H1 (cell line): ENCODE measurements around the gene PRRG4. TPM values are rescaled to one million over a fixed set of nuclear protein-coding genes. Genes with fewer than 3 reads are reported as not detected.

Source experiments
- BCL11A ChIP-seq, 2 experiments: IDR thresholded peaks; one replicate each; pipeline ENCODE4 v1.6.1; 2011; ENCODE audit warnings: low read depth in 2 of 2, low read length in 2 of 2, mild to moderate bottlenecking in 2 of 2
- CHD1 ChIP-seq: IDR thresholded peaks from 2 replicates; pipeline ENCODE4 v1.6.1; 2012; ENCODE audit warnings: low read depth, low read length, improper control_type of control experiment
- CREB1 ChIP-seq: IDR thresholded peaks from 2 replicates; pipeline ENCODE4 v1.6.1; 2012; ENCODE audit warnings: inconsistent platforms
- CTBP2 ChIP-seq: IDR thresholded peaks from 2 replicates; pipeline ENCODE4 v1.7.0; 2011; ENCODE audit warnings: borderline replicate concordance, mild to moderate bottlenecking, moderate library complexity, mixed read lengths, low read length; ENCODE audit not compliant: insufficient read depth, insufficient read length
- EGR1 ChIP-seq: IDR thresholded peaks from 2 replicates; pipeline ENCODE4 v1.6.1; 2011; ENCODE audit warnings: low read depth, low read length, borderline replicate concordance
- GTF2F1 ChIP-seq: IDR thresholded peaks from 2 replicates; pipeline ENCODE4 v1.6.1; 2012; ENCODE audit warnings: low read depth, low read length, improper control_type of control experiment, borderline replicate concordance
- NRF1 ChIP-seq: IDR thresholded peaks from 2 replicates; pipeline ENCODE4 v1.6.1; 2011; ENCODE audit warnings: mild to moderate bottlenecking, low read depth, low read length, improper control_type of control experiment
- RFX5 ChIP-seq: IDR thresholded peaks from 2 replicates; pipeline ENCODE4 v1.6.1; 2011; ENCODE audit warnings: low read depth, low read length, improper control_type of control experiment, borderline replicate concordance
- SP2 ChIP-seq: IDR thresholded peaks from 2 replicates; pipeline ENCODE4 v1.6.1; 2012; ENCODE audit warnings: mild to moderate bottlenecking, low read length, inconsistent platforms
- TCF12 ChIP-seq: IDR thresholded peaks from 2 replicates; pipeline ENCODE4 v1.6.1; 2011; ENCODE audit warnings: low read depth, mild to moderate bottlenecking, low read length
- polyA plus RNA-seq, 7 experiments: library from polyadenylated mRNA; depleted of rRNA in 3 of 7; stranded (reverse) in 5 of 7; unstranded in 2 of 7; fragments of >200 nt in 5 of 7; fragments of 200-250 nt in 2 of 7; gene quantifications; 1 replicate in 5 of 7; 2 replicates in 1 of 7; 4 replicates in 1 of 7; pipeline versions ENCODE4 v1.2.1 to v1.2.3, GENCODE V29; 2011 to 2013; ENCODE audit warnings: missing spikeins in 2 of 7, mixed read lengths in 2 of 7
- total RNA-seq: library from RNA; stranded (reverse); fragmentation: NEBNext Ultra II Directional; extraction: Animal tissue kit (Norgen Biotek cat#: 25700); gene quantifications from 2 replicates; pipeline ENCODE4 v1.2.1, GENCODE V29; 2021
- TF ChIP-seq, protein P1 (sequence below): fragments of 300-600 bp; sonication (generic); IDR thresholded peaks from 2 replicates; pipeline ENCODE4 v1.7.1; 2012; ENCODE audit warnings: low read length, moderate library complexity, mild to moderate bottlenecking, inconsistent platforms; ENCODE audit not compliant: insufficient replicate concordance
- TF ChIP-seq, protein P2 (sequence below): IDR thresholded peaks from 2 replicates; pipeline ENCODE4 v1.6.1; 2012; ENCODE audit warnings: inconsistent platforms

Gene PRRG4
- total and polyA plus RNA-seq, 2 of the 8 experiments (the other 6 are each of a cell fraction or from before 2014, with no cell fraction given) = 0.65 to 1.7 TPM

- TF ChIP-seq, protein P1, sequence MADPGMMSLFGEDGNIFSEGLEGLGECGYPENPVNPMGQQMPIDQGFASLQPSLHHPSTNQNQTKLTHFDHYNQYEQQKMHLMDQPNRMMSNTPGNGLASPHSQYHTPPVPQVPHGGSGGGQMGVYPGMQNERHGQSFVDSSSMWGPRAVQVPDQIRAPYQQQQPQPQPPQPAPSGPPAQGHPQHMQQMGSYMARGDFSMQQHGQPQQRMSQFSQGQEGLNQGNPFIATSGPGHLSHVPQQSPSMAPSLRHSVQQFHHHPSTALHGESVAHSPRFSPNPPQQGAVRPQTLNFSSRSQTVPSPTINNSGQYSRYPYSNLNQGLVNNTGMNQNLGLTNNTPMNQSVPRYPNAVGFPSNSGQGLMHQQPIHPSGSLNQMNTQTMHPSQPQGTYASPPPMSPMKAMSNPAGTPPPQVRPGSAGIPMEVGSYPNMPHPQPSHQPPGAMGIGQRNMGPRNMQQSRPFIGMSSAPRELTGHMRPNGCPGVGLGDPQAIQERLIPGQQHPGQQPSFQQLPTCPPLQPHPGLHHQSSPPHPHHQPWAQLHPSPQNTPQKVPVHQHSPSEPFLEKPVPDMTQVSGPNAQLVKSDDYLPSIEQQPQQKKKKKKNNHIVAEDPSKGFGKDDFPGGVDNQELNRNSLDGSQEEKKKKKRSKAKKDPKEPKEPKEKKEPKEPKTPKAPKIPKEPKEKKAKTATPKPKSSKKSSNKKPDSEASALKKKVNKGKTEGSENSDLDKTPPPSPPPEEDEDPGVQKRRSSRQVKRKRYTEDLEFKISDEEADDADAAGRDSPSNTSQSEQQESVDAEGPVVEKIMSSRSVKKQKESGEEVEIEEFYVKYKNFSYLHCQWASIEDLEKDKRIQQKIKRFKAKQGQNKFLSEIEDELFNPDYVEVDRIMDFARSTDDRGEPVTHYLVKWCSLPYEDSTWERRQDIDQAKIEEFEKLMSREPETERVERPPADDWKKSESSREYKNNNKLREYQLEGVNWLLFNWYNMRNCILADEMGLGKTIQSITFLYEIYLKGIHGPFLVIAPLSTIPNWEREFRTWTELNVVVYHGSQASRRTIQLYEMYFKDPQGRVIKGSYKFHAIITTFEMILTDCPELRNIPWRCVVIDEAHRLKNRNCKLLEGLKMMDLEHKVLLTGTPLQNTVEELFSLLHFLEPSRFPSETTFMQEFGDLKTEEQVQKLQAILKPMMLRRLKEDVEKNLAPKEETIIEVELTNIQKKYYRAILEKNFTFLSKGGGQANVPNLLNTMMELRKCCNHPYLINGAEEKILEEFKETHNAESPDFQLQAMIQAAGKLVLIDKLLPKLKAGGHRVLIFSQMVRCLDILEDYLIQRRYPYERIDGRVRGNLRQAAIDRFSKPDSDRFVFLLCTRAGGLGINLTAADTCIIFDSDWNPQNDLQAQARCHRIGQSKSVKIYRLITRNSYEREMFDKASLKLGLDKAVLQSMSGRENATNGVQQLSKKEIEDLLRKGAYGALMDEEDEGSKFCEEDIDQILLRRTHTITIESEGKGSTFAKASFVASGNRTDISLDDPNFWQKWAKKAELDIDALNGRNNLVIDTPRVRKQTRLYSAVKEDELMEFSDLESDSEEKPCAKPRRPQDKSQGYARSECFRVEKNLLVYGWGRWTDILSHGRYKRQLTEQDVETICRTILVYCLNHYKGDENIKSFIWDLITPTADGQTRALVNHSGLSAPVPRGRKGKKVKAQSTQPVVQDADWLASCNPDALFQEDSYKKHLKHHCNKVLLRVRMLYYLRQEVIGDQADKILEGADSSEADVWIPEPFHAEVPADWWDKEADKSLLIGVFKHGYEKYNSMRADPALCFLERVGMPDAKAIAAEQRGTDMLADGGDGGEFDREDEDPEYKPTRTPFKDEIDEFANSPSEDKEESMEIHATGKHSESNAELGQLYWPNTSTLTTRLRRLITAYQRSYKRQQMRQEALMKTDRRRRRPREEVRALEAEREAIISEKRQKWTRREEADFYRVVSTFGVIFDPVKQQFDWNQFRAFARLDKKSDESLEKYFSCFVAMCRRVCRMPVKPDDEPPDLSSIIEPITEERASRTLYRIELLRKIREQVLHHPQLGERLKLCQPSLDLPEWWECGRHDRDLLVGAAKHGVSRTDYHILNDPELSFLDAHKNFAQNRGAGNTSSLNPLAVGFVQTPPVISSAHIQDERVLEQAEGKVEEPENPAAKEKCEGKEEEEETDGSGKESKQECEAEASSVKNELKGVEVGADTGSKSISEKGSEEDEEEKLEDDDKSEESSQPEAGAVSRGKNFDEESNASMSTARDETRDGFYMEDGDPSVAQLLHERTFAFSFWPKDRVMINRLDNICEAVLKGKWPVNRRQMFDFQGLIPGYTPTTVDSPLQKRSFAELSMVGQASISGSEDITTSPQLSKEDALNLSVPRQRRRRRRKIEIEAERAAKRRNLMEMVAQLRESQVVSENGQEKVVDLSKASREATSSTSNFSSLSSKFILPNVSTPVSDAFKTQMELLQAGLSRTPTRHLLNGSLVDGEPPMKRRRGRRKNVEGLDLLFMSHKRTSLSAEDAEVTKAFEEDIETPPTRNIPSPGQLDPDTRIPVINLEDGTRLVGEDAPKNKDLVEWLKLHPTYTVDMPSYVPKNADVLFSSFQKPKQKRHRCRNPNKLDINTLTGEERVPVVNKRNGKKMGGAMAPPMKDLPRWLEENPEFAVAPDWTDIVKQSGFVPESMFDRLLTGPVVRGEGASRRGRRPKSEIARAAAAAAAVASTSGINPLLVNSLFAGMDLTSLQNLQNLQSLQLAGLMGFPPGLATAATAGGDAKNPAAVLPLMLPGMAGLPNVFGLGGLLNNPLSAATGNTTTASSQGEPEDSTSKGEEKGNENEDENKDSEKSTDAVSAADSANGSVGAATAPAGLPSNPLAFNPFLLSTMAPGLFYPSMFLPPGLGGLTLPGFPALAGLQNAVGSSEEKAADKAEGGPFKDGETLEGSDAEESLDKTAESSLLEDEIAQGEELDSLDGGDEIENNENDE = no peak
- TF ChIP-seq, protein P2, sequence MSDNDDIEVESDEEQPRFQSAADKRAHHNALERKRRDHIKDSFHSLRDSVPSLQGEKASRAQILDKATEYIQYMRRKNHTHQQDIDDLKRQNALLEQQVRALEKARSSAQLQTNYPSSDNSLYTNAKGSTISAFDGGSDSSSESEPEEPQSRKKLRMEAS = no peak
- no peak for TF ChIP-seq EGR1
- no peak for TF ChIP-seq TCF12
- no peak for TF ChIP-seq GTF2F1
- no peak for TF ChIP-seq RFX5
- TF ChIP-seq NRF1 = no peak
- TF ChIP-seq CHD1 = no peak
- TF ChIP-seq CREB1 = no peak
- TF ChIP-seq CTBP2 = no peak
- TF ChIP-seq SP2 = no peak
- no peak for TF ChIP-seq BCL11A (IDR thresholded peaks at IDR 0.05; ENCODE audit: low read depth in 2 of 2, low read length in 2 of 2)
Measured at GRCh38 chr11:32821917-32822560, 7.7 kb upstream of the PRRG4 start (continued).
